Measurements from ENCODE around the gene EXT2.

EXT2 gene

DNA sequence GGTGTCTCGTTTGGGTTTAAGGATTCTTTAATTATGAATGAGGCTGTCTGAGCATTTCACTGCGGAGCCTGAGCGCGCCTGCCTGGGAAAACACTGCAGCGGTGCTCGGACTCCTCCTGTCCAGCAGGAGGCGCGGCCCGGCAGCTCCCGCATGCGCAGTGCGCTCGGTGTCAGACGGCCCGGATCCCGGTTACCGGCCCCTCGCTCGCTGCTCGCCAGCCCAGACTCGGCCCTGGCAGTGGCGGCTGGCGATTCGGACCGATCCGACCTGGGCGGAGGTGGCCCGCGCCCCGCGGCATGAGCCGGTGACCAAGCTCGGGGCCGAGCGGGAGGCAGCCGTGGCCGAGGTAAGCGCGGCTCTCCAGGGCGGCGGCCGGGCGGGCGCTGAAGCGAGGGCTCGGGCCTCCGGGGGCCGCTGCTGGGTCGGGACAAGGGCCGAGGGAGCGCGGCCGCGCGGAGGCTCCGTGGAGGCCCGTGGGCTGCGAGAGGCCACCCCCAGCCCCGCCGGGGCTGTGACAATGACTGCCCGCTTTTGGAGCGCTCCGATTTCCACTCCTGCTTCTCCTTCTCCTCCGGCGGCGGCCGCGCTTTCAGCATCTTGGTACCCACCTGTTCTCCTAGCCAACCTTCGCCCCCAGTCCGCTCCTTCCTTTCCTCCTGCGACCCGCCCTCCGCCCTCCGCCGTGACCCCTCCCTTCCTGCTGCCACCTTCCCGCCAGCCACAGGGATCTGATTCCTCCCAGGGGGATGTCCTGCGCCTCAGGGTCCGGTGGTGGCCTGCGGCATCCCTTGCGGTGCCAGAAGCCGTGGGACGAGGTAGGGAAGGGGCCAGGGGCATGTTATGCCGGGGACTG is at the start of gene EXT2:
TSS of gene EXT2 (plus strand) at position 173 of the 854 bp plus-strand sequence. CDS start 12,035 bp downstream, outside the sequence.
- no peak for DNase-seq

- no peak for DNase-seq
Observed at GRCh38 chr11:44046182-44046581, 49.3 kb upstream of the EXT2 start.

DNA sequence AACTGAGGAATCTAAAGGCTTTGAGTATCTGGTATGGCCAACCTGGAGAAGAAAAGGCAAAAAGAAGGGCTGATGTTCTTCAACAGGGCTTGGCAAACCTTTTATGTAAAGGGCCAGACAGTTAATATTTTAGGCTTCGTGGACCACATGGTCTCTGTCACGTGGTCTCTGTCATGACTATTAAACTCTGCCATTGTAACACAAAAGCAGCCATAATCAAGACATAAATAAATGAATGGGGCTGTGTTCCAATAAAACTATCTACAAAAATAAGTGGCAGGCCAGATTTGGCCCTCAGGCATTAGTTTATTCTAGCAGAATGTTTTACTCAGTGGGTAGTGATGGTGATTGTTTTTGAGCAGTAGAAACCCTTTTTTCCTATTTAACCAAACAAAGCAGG is 48.2 kb upstream of the EXT2 start:
- no peak for DNase-seq

DNA sequence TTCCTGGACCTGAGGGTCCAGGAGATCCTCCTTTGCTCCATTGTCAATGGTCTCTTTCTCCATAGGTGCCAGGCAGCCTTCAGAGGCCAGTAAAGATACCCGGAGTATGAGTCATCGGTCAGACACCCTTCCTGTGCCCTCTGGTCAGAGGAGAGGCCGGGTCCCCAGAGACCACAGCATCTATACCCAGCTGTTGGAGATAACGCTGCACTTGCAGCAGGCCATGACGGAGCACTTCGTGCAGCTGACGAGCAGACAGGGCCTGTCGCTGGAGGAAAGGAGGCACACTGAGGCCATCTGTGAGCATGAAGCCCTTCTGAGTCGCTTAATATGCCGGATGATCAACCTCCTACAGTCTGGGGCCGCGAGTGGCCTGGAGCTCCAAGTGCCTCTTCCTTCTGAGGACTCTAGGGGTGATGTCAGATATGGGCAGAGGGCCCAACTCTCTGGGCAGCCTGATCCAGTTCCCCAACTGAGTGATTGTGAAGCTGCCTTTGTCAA is 47.5 kb upstream of the EXT2 start, which contains the start of gene ACCSL:
TSS of gene ACCSL (plus strand) at position 51 of the 501 bp plus-strand sequence. CDS start at position 107, 56 bp downstream.
- DNase-seq: no peak

DNA sequence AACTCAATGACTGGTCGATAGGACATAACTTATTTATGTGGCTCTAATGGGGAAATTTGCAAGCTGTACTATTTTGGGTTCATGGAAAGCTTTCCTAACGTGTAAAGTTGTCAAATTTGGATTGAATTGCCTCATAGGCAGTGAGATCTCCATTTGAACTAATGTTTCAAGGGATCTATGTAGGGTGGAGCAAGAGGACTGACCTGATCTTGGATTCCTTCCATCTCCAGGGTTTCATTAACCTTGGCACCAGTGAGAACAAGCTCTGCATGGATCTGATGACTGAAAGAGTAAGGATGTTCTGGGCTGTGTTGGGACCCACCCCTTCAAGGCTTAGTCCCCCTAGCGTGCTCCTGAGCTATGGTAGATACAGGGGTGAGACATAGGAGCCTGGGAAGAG is 45.6 kb upstream of the EXT2 start:
- no peak for DNase-seq

DNA sequence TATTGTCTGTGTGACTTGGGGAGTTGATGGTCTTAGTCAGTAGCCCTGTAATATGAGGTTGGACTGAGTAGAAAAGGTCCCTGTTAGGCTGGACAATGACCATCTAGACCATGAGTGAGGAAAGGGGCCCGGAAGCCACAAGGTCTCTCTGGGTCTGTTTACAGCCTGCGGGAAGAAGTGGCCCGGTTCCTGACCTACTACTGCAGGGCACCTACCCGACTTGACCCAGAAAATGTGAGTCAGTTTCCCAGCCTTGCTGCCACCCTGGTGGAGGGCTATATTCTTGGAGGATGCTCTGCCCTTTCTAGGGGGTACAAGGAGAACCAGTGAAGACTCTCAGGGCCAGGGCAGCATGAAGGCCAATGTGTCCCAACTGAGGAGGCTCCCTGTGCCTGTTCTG is 44.3 kb upstream of the EXT2 start:
- no peak for DNase-seq

GRCh38 chr11:44057340-44057739 is 38.1 kb upstream of the EXT2 start:
- no peak for DNase-seq

- DNase-seq: no peak
Observed at GRCh38 chr11:44058275-44058674, 37.2 kb upstream of the EXT2 start.

- no peak for DNase-seq
Observed at GRCh38 chr11:44065161-44065661, 30.3 kb upstream of the EXT2 start.

DNA sequence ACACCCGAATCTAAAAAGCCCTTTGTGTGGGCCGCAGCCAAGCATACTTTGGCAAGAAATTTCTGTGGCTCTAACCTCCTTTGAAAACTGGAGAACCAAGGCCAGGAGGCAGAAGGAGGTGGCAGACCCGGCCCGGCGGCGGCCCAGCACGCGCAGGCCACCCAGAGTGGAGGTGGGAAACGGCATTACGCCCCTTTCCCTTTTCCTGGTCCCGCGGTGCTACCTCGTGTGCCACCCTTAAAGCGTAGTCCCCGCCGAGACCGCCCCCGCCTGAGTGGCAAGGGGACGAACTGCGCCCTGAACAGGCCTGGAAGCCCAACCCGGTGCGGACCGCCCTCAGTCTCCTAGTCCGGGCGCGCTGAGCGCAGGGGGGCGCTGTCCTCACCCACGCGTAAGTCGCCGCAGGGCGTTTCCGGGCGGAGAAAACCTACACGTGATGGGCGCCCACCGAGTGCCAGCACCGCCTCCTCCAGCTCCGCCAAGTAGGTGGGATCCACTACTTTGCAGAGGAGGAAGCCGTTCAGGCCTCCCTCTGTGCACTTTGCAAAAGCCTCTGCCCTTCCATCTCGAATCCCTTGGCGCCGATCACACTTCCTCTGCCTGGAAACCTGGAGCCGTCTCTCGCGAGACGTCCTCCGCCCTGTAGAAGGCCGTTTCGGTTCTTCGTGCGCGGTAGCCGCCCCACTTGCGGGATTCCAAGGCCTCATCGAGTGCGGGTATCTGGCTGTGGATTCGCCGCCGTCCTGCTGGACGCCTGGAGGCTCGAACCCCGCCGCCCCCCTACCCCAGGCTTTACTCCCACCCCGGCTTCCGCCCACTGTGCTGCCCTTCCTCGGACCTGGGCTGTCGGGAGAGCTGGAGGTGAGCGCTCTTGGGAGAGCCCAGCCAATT is 29.4 kb upstream of the EXT2 start, which contains the start of gene ACCS:
TSS of gene ACCS (plus strand) at position 430 of the 891 bp plus-strand sequence. CDS start 1,358 bp downstream, outside the sequence.
- DNase-seq: peak; percentile 73

DNA sequence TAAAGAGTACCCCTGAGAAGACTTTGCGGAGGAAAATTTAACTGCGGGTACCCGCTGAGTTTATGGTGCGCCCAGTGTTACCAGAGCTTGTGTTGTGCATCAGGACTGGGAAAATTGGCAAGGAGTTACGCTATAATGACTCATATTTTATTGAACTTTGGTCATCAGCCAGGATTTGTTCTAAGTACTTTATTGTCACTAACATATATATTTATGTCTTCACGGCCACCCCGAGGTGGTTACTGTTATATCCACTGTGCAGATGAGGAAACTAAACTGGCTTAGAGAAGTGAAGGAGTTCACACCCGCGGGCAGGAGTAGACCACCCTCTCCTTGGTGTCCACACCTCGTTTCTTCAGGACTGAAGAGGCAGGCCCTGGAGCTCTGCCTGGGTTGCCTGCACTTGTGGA is 28.7 kb upstream of the EXT2 start:
- no peak for DNase-seq

- peak; percentile 46 for DNase-seq
Observed at GRCh38 chr11:44067266-44067665, 28.2 kb upstream of the EXT2 start.

GRCh38 chr11:44068180-44068579 is 27.3 kb upstream of the EXT2 start:
- DNase-seq: no peak

DNA sequence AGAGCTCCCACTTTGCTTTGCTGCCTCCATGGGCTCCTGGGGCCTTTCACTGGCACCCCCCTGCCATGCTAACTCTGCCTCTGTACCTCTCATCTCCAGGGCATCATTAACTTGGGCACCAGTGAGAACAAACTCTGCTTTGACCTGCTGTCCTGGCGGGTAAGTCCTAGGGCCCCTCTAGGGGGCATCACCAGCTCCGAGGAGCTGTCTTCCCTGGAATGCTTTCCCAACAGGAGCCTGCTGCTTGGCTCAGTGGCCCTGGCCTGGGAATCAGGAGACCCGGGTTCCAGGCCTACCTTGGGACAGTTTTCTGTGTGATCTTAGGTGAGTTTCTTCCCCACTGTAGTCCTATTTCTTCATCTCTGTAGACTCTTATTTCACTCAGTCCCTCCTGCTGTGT is 24.3 kb upstream of the EXT2 start:
- no peak for DNase-seq

GRCh38 chr11:44072757-44073658 is 22.5 kb upstream of the EXT2 start:
- no peak for DNase-seq

DNA sequence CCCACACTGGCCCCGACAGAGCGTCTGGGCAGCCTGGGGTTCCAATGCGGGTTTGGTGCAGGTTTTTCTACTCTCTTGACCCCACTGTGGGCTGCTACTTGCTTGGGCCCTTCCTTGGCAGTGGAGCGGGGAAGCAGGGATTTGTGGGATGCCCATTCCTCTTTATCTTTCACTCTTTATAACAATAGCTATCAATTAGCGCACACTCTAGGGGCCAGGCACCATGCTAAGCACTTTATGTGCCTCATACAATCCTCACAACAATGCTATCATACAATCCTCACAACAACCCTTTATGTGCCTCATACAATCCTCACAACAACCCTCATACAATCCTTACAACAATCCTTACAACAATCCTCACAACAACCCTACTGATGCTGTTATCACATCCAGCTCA is 16.7 kb upstream of the EXT2 start:
- no peak for DNase-seq

DNA sequence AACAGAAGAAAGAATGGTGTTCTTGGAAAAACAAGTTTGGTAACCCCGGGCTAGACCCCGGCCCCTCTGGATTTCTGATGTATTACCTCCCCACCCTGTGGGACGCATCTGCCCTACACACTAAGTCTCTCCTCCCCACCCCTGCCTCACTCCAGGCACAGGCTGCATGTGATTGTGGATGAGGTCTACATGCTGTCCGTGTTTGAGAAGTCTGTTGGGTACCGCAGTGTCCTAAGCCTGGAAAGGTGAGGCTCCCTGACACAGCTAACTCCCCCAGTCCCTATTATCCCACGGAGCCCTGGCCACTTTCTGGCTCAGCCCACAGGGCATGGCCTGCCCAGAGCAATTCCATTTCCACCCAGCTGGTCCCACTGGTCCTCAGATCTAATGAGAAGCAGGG is 16.1 kb upstream of the EXT2 start:
- no peak for DNase-seq

GRCh38 chr11:44080951-44081350 is 14.5 kb upstream of the EXT2 start:
- DNase-seq: no peak

- no peak for DNase-seq
Observed at GRCh38 chr11:44082645-44083044, 12.8 kb upstream of the EXT2 start.

- DNase-seq: no peak
Observed at GRCh38 chr11:44083433-44083832, 12.0 kb upstream of the EXT2 start.

GRCh38 chr11:44083906-44084305 is 11.6 kb upstream of the EXT2 start:
- no peak for DNase-seq

GRCh38 chr11:44085330-44085729 is 10.1 kb upstream of the EXT2 start:
- DNase-seq: no peak

Measured in GF-D8 (cell line).